ENCODE results near the gene PRELID3B. TPM values are rescaled to one million over a fixed set of nuclear protein-coding genes. Genes with fewer than 3 reads are reported as not detected.
"Not testable (repeated sequence)": the region's sequence is repeated elsewhere in the genome, so short reads cannot be mapped to it uniquely, and the experiment has no call there.

PRELID3B gene
- total RNA-seq, 1 donor from 2014 or later, result 38.6 TPM

DNA sequence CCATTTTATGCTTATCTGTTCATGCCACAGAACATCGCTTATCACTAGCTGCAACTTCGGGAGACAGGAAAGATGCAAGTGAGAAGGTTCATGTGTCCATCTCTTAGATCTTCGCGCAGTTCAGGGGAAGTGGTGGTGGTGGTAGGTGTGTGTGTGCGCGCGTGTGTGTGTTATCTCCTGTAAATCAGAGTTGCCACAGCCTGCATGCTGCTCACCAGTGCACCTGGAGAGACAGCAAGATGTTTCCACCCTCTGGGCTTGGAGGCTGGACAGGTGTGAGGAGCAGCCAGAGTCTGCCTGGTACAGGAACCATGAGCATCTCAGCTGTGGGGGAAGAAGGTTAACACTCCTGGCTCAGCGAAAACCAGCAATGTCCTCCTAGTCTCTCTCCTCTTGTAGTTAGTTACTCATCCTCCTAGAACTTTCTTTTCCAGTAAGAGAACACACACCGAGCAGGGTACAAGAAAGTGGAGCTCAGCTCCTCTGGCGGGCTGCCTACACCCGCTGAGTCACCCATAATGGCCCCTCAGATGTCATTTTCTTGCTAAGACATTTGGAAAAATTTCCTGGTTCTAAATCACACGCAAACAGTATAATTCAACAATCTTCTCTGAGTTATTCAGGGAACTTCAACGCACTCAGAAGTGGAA is 28.5 kb downstream of the PRELID3B start:
- Histone ChIP-seq H3K27ac (ENCODE audit: low read depth, low read length) (no peak overlapping the region), H3K4me3 (ENCODE audit: low read length in 3 of 3) (no peak overlapping the region), H3K9me3 (ENCODE audit: control insufficient read depth in 3 of 3, low read length in 3 of 3) (no peaks in the 10 kb centered on the region), H3K36me3 (ENCODE audit: control insufficient read depth in 3 of 3, insufficient read depth in 3 of 3, low read length in 3 of 3) (no peaks in the 10 kb centered on the region), H3K4me1 (ENCODE audit: control insufficient read depth in 3 of 3, insufficient read depth in 3 of 3, low read length in 3 of 3) (peaks cover 8 to 17% (median 8%) of the 10 kb centered on the region in 3 donors), H3K9ac (ENCODE audit: low read depth in 1 of 3, low read length in 3 of 3) (no peak overlapping the region), H3K27me3 (ENCODE audit: control insufficient read depth in 3 of 3, insufficient read depth in 3 of 3, low read length in 3 of 3) (no peaks in the 10 kb centered on the region)

DNA sequence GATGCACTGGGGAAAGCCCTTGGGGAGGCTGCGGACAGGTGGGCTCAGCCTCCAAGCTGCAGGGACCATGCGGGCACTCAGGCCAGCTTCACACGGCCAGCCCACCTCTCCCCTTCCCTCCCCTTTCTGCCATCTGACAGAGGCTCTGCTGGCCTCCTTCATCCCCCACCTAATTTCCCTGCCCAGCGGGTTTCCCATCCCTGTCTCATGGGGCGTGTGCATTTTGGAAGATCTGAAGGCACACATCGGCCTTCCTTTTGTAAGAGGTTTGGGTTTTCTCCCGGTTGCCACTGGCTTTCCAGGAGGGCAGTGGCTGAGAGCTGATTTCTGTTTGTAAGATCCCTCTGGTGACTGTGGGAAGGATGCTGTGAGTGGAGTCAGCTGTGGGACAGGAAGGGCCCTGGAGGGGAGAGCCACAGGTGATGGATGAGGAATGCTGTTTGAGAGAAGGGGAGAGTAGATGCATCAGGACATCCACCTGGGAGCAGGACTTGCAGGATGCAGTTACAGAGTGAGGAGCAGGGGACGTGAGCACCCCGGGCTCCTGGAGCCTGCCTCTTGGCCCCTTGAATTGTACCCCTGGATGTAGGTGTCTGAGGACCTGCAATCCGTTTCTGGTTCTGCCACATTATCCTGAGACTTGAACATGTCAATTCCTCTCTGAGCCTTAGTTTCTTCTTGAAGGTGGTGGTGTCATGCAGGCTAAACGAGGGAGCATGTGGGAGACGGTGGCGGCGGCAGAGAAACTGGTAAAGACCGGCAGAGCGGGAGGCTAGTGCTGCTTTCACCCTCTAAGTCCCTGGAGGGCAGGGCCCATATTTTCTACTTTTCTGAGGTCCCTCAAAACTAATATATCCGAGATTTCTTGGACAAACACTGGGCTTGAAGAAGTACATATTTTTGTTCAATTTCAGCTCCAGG is 29.3 kb downstream of the PRELID3B start:
- Histone ChIP-seq H3K9me3 (ENCODE audit: control insufficient read depth in 3 of 3, low read length in 3 of 3) (no peaks in the 10 kb centered on the region), H3K27me3 (ENCODE audit: control insufficient read depth in 3 of 3, insufficient read depth in 3 of 3, low read length in 3 of 3) (no peaks in the 10 kb centered on the region), H3K4me3 (ENCODE audit: low read length in 3 of 3) (no peak overlapping the region), H3K9ac (ENCODE audit: low read depth in 1 of 3, low read length in 3 of 3) (no peak overlapping the region), H3K4me1 (ENCODE audit: control insufficient read depth in 3 of 3, insufficient read depth in 3 of 3, low read length in 3 of 3) (peaks cover 8 to 17% (median 8%) of the 10 kb centered on the region in 3 donors), H3K36me3 (ENCODE audit: control insufficient read depth in 3 of 3, insufficient read depth in 3 of 3, low read length in 3 of 3) (no peaks in the 10 kb centered on the region), H3K27ac (ENCODE audit: low read depth, low read length) (no peak overlapping the region)

DNA sequence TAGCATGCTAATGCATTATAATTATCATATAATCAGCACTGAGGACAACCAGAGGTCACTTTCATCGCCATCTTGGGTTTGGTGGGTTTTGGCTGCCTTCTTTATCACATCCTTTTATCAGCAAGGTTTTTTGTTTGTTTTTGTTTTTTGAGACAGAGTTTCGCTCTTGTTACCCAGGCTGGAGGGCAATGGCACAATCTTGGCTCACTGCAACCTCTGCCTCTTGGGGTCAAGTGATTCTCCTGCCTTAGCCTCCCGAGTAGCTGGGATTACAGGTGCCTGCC is 30.8 kb downstream of the PRELID3B start:
- not testable (repeated sequence) for H3K36me3 ChIP-seq (ENCODE audit: control insufficient read depth in 3 of 3, insufficient read depth in 3 of 3, low read length in 3 of 3); H3K27me3 ChIP-seq (ENCODE audit: control insufficient read depth in 3 of 3, insufficient read depth in 3 of 3, low read length in 3 of 3); H3K9ac ChIP-seq (ENCODE audit: low read depth in 1 of 3, low read length in 3 of 3); H3K9me3 ChIP-seq (ENCODE audit: control insufficient read depth in 3 of 3, low read length in 3 of 3)
- peak overlapping the region; percentile 46 for H3K27ac ChIP-seq (ENCODE audit: low read depth, low read length)
- peaks cover 8 to 16% (median 8%) of the 10 kb centered on the region in 3 donors for H3K4me1 ChIP-seq (ENCODE audit: control insufficient read depth in 3 of 3, insufficient read depth in 3 of 3, low read length in 3 of 3)
- peak overlapping the region in 1 of 3 donors; percentile 13 for H3K4me3 ChIP-seq (ENCODE audit: low read length in 3 of 3)

DNA sequence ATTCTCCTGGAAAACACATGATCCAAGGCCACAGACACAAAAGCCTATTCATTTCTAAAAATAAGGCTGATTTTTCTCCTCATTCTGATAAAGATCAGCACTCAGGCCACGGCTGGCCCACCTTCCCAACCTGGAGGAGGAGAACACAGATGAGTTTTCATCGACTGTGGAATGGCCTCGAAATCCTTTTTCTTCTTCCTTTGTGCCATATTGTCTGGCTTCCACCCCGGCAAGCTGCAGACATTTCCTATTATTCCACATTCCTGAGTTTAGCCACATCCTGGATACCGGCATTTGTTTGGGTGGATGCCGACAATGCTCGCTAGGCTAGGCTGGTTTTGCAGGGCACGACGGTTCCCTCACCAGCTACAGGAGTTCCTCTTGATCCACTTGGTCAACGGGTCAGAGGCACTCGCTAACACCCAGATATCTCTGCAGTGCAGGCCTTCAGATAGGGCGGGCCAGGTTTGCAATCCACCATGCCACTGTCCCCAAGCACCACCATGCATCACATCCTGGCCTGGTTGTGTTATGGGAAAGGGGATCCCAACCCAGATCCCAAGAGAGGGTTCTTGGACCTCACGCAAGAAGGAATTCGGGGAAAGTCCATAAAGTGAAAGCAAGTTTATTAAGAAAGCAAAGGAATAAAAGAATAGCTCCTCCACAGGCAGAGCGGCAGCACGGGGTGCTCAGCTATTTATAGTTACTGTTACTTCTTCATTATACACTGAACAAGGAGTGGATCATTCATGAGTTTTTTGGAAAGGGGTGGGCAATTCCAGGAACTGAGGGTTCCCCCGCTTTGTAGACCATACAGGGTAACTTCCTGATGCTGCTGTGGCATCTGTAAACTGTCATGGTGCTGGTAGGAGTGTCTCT is 31.4 kb downstream of the PRELID3B start:
- Histone ChIP-seq H3K4me1 (ENCODE audit: control insufficient read depth in 3 of 3, insufficient read depth in 3 of 3, low read length in 3 of 3) (peaks cover 10 to 20% (median 13%) of the 10 kb centered on the region in 3 donors), H3K4me3 (ENCODE audit: low read length in 3 of 3) (peak overlapping the region in 2 of 3 donors; percentile 19 to 58), H3K27ac (ENCODE audit: low read depth, low read length) (peak overlapping the region; percentile 46)

DNA sequence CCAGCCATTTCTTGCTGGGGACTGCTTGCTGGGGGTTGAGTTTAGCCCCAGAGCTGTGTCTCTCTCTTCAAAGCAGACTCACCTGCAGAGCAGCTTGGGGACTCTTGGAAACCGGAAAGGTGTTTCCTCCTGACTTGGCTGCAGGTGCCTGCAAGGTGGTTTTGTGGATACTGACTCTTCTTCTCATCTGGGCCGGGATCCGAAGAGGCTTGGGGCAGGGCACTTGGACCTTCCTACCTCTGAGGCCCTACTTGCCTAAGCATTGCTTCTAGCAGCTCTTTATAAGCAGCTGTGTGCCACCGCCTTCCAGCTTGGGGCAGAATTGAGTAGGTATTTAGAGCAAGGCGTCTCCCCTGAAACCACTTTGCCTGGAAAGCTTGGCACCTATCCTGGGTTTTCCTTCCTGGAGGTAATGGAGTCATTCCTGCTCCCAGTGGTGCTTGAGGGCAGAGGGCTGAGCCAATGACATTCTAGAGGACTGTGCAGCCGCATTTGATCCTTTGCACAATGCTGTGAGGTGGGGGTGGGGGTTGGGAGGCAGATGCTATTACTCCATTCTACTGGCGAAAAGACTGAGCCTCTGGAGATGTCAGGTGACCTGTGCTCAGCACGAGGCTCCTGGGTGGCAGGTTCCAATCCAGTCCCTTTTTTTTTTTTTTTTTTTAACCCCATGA is 32.1 kb downstream of the PRELID3B start:
- no peak overlapping the region for H3K9ac ChIP-seq (ENCODE audit: low read depth in 1 of 3, low read length in 3 of 3)
- no peaks in the 10 kb centered on the region for H3K27me3 ChIP-seq (ENCODE audit: control insufficient read depth in 3 of 3, insufficient read depth in 3 of 3, low read length in 3 of 3)
- peaks cover 18 to 27% (median 20%) of the 10 kb centered on the region in 3 donors for H3K4me1 ChIP-seq (ENCODE audit: control insufficient read depth in 3 of 3, insufficient read depth in 3 of 3, low read length in 3 of 3)
- peak overlapping the region; percentile 46 for H3K27ac ChIP-seq (ENCODE audit: low read depth, low read length)
- H3K36me3 ChIP-seq (ENCODE audit: control insufficient read depth in 3 of 3, insufficient read depth in 3 of 3, low read length in 3 of 3), result no peaks in the 10 kb centered on the region
- no peaks in the 10 kb centered on the region for H3K9me3 ChIP-seq (ENCODE audit: control insufficient read depth in 3 of 3, low read length in 3 of 3)
- H3K4me3 ChIP-seq (ENCODE audit: low read length in 3 of 3), result no peak overlapping the region

More for the DNA sequence above, 31.4 kb downstream of the PRELID3B start:
- no peaks in the 10 kb centered on the region for H3K9me3 ChIP-seq (ENCODE audit: control insufficient read depth in 3 of 3, low read length in 3 of 3)
- H3K9ac ChIP-seq (ENCODE audit: low read depth in 1 of 3, low read length in 3 of 3), result no peak overlapping the region
- no peaks in the 10 kb centered on the region for H3K27me3 ChIP-seq (ENCODE audit: control insufficient read depth in 3 of 3, insufficient read depth in 3 of 3, low read length in 3 of 3)
- no peaks in the 10 kb centered on the region for H3K36me3 ChIP-seq (ENCODE audit: control insufficient read depth in 3 of 3, insufficient read depth in 3 of 3, low read length in 3 of 3)

DNA sequence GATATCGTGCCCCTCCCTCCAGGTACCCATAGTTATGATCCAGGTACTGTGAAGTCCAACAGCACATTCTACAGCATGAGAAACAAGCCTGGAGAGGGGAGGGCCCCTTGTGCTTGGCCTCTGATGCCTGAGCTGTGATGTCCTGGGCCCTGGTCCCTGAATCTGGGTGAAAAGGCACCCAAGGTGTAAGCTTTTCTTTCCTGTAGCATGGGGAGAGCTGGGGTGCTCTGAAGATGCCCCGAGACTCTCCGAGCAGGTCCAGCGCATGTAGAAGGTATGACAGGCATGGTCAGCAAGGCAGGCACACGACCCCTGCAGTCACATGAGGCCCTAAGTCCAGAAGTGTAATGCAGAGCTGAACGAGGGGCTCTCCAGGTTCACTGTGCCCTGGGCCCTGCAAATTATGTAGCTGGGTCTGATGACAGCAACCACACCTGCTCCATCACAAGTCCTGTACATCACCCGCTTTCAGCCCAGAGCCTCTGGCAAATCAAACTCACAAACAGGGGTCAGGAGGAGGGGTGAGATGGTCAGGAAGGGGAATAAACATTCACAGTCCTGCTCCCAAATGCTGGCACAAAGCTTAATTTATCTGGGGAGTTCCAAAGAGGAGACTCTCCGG is 33.8 kb downstream of the PRELID3B start:
- Histone ChIP-seq H3K4me1 (ENCODE audit: control insufficient read depth in 3 of 3, insufficient read depth in 3 of 3, low read length in 3 of 3) (peaks cover 29 to 38% (median 36%) of the 10 kb centered on the region in 3 donors), H3K9me3 (ENCODE audit: control insufficient read depth in 3 of 3, low read length in 3 of 3) (no peaks in the 10 kb centered on the region), H3K4me3 (ENCODE audit: low read length in 3 of 3) (no peak overlapping the region), H3K27ac (ENCODE audit: low read depth, low read length) (peak overlapping the region; percentile 87), H3K9ac (ENCODE audit: low read depth in 1 of 3, low read length in 3 of 3) (no peak overlapping the region), H3K27me3 (ENCODE audit: control insufficient read depth in 3 of 3, insufficient read depth in 3 of 3, low read length in 3 of 3) (no peaks in the 10 kb centered on the region), H3K36me3 (ENCODE audit: control insufficient read depth in 3 of 3, insufficient read depth in 3 of 3, low read length in 3 of 3) (peaks cover under 1 to 5% (median 4%) of the 10 kb centered on the region in 3 donors)

DNA sequence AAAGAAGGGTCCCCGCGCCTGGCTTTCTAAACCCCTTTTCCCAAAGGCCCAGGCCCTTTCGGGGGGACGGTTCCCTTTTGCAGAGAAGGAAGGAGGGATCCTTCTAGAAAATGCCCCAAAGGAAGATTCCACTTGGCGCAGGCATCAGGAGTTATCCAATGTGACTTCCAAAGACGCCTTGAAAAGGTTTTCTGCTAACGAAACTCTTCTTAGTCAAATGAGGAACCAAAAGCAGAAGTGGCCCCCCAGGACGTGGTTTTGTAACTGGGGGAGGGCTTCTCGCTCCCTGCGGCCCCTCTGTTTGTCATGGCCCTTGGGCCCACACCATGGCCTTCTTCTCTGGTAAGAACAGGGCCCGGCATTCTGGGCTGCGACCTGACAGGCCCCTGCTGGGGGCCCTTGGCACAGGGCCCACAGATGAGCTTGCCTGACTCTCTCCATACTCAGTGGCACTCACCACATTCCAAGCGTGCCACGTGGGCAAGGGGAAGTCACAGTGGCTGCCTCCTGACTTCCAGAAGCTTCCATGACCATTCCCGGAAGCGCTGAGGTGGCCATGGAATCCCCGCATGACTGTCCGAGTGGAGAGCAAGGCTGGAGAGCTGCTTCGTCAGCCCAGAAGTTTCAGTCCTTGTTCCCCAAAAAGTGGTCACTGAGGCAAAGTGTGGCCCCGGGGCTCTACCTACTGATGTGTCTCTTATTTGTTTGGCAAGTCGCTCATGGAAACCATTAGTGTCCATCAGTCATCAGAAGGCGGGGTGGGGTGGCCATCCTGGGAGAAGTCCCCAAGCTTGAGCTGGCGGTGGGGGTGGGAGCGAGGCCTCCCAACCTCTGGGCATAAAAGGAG is 34.7 kb downstream of the PRELID3B start:
- no peaks in the 10 kb centered on the region for H3K9me3 ChIP-seq (ENCODE audit: control insufficient read depth in 3 of 3, low read length in 3 of 3)
- no peaks in the 10 kb centered on the region for H3K27me3 ChIP-seq (ENCODE audit: control insufficient read depth in 3 of 3, insufficient read depth in 3 of 3, low read length in 3 of 3)
- peaks cover 5 to 7% (median 5%) of the 10 kb centered on the region in 3 donors for H3K36me3 ChIP-seq (ENCODE audit: control insufficient read depth in 3 of 3, insufficient read depth in 3 of 3, low read length in 3 of 3)
- peak overlapping the region in 1 of 3 donors; percentile 85 for H3K4me3 ChIP-seq (ENCODE audit: low read length in 3 of 3)
- H3K27ac ChIP-seq (ENCODE audit: low read depth, low read length), result peak overlapping the region; percentile 87
- H3K9ac ChIP-seq (ENCODE audit: low read depth in 1 of 3, low read length in 3 of 3), result peak overlapping the region in 2 of 3 donors; percentile 91 to 95
- peaks cover 34 to 47% (median 45%) of the 10 kb centered on the region in 3 donors for H3K4me1 ChIP-seq (ENCODE audit: control insufficient read depth in 3 of 3, insufficient read depth in 3 of 3, low read length in 3 of 3)

DNA sequence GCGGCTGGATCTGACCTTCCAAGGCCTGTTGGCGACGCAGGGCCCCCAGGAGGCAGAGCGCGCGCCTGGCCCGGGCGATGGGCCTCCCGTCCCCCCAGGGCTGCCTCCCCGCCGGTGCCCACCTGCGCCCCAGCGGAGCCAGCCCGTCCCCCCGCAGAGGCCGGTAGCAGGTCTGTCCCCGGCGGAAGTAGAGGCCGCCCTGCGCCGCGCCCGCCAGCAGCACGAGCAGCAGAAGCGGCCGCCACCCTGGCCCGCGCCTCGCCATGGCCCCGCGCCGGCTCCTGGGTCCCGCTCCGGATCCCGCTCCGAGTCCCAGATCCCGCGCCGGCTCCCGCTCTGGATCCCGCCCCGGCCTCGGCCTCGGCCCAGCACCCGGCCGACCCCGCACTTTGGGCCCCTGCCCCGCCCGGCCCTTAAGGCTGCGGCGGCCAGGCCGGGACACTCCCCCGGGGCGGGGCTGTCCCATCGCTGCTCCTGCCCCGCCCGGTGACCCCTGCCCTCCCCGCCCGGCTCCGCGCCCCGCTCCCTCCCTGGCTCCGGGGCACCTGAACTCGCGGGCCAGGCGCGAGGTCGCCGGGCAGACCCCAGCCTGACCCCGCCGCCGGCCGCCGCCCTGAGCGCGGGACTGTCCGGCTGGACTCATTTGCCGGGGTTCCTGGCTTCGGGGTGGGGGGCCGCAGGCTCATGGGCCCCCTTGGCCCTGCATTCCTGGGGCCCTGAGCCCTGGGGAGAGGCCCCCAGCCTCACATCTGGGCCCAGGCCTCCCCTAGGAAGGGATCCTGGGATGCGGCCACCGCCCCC is 35.5 kb downstream of the PRELID3B start, which contains the start of gene CTSZ:
CTSZ (minus strand) TSS at position 391 of the 801 bp plus-strand sequence; CDS start at position 265, 126 bp downstream.
- H3K9me3 ChIP-seq (ENCODE audit: control insufficient read depth in 3 of 3, low read length in 3 of 3), result no peaks in the 10 kb centered on the region
- peak within 1 kb of the TSS; percentile 80 to 90 (median 85) for H3K4me3 ChIP-seq (ENCODE audit: low read length in 3 of 3)
- H3K36me3 ChIP-seq (ENCODE audit: control insufficient read depth in 3 of 3, insufficient read depth in 3 of 3, low read length in 3 of 3), result peaks cover 5 to 11% (median 9%) of the 10 kb centered on the region in 3 donors
- H3K27me3 ChIP-seq (ENCODE audit: control insufficient read depth in 3 of 3, insufficient read depth in 3 of 3, low read length in 3 of 3), result no peaks in the 10 kb centered on the region
- peaks cover 35 to 50% (median 46%) of the 10 kb centered on the region in 3 donors for H3K4me1 ChIP-seq (ENCODE audit: control insufficient read depth in 3 of 3, insufficient read depth in 3 of 3, low read length in 3 of 3)
- H3K9ac ChIP-seq (ENCODE audit: low read depth in 1 of 3, low read length in 3 of 3), result peak within 1 kb of the TSS; percentile 91 to 95 (median 91)
- H3K27ac ChIP-seq (ENCODE audit: low read depth, low read length), result peak within 1 kb of the TSS; percentile 87

Measured in skeletal muscle tissue (tissue), 4 donors.